ENCODE data around the gene LDB2.

DNA sequence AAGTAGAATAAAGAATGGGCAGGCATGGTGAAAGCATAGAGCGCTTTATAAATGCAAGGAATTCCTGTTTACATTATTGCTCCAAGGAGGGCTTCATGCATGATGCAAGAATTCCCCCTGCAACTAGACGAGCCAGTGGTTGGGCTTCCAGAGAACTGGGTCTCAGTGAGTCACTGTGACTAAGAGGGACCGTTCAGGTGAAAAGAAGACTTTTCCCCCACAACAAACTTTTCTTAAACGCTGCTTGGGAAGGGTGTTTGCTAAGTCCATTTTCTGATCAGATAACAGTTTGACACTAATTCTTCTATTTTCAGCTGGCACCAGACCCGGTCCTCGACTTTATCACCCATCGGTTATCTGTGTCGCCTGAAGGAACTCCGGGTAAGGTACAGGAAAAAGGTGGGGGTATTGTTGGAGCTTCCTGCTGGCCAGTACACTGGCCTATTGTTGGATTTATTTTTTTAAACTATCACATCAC is 40.1 kb downstream of the LDB2 start:
- TF ChIP-seq POLR2A (IDR thresholded peaks at IDR 0.05; ENCODE audit: low read length) = no peak
- no peak for TF ChIP-seq GATA1 (IDR thresholded peaks at IDR 0.05; ENCODE audit: low read depth, low read length)

Data from erythroblast (primary cell).